Occipital lobe (tissue), 2 donors: ENCODE data around the gene LHFPL3. TPM values are rescaled to one million over a fixed set of nuclear protein-coding genes. Genes with fewer than 3 reads are reported as not detected.
"Not testable (repeated sequence)": the region's sequence is repeated elsewhere in the genome, so short reads cannot be mapped to it uniquely, and the experiment has no call there.

Experiments
- DNase-seq: peaks from one replicate; lab custom pipeline; 2025; lab: John Stamatoyannopoulos, UW
- total RNA-seq: library from RNA; depleted of rRNA; stranded (reverse); fragments of >200 nt; gene quantifications from one replicate; pipeline ENCODE4 v1.2.3, GENCODE V29; 2014

The LHFPL3 gene
- total RNA-seq, 1 donor from 2014 or later = 26.2 TPM

- no peak for DNase-seq
Measured at GRCh38 chr7:104686286-104686685, 357.9 kb downstream of the LHFPL3 start.

- DNase-seq = no peak
Measured at GRCh38 chr7:104694710-104695109, 366.3 kb downstream of the LHFPL3 start.

- no peak for DNase-seq
Measured at GRCh38 chr7:104695563-104695962, 367.2 kb downstream of the LHFPL3 start.

- DNase-seq = no peak
Measured at GRCh38 chr7:104700336-104700735, 371.9 kb downstream of the LHFPL3 start.

GRCh38 chr7:104721027-104721426 is 392.6 kb downstream of the LHFPL3 start:
- DNase-seq = not testable (repeated sequence)

- DNase-seq = no peak
Measured at GRCh38 chr7:104723001-104723400, 394.6 kb downstream of the LHFPL3 start.

GRCh38 chr7:104758504-104758903 is 430.1 kb downstream of the LHFPL3 start:
- no peak for DNase-seq

- DNase-seq = no peak
Measured at GRCh38 chr7:104761892-104762291, 433.5 kb downstream of the LHFPL3 start.

GRCh38 chr7:104767113-104767512 is 438.7 kb downstream of the LHFPL3 start:
- DNase-seq = no peak

- DNase-seq = peak; percentile 8
Measured at GRCh38 chr7:104767826-104768536, 439.6 kb downstream of the LHFPL3 start.

GRCh38 chr7:104772405-104773345 is 444.3 kb downstream of the LHFPL3 start:
- DNase-seq = no peak

GRCh38 chr7:104773796-104774195 is 445.4 kb downstream of the LHFPL3 start:
- no peak for DNase-seq

- no peak for DNase-seq
Measured at GRCh38 chr7:104775531-104775930, 447.1 kb downstream of the LHFPL3 start.

- no peak for DNase-seq
Measured at GRCh38 chr7:104777301-104777800, 448.9 kb downstream of the LHFPL3 start.

GRCh38 chr7:104779888-104780287 is 451.5 kb downstream of the LHFPL3 start:
- no peak for DNase-seq

GRCh38 chr7:104784686-104785085 is 456.3 kb downstream of the LHFPL3 start:
- no peak for DNase-seq

- DNase-seq = no peak
Measured at GRCh38 chr7:104789780-104790179, 461.4 kb downstream of the LHFPL3 start.

- DNase-seq = no peak
Measured at GRCh38 chr7:104790440-104790839, 462.0 kb downstream of the LHFPL3 start.

- no peak for DNase-seq
Measured at GRCh38 chr7:104791080-104791479, 462.7 kb downstream of the LHFPL3 start.

GRCh38 chr7:104793066-104793465 is 464.7 kb downstream of the LHFPL3 start:
- DNase-seq = no peak

- DNase-seq = no peak
Measured at GRCh38 chr7:104794154-104794553, 465.8 kb downstream of the LHFPL3 start.

- DNase-seq = no peak
Measured at GRCh38 chr7:104794589-104794988, 466.2 kb downstream of the LHFPL3 start.
